Measurements from ENCODE around the gene CKAP2L. TPM values are rescaled to one million over a fixed set of nuclear protein-coding genes. Genes with fewer than 3 reads are reported as not detected.

CKAP2L gene
- total and polyA plus RNA-seq, 7 donors = under 0.01 to 3.0 (median 0.54) TPM; not detected in 2

DNA sequence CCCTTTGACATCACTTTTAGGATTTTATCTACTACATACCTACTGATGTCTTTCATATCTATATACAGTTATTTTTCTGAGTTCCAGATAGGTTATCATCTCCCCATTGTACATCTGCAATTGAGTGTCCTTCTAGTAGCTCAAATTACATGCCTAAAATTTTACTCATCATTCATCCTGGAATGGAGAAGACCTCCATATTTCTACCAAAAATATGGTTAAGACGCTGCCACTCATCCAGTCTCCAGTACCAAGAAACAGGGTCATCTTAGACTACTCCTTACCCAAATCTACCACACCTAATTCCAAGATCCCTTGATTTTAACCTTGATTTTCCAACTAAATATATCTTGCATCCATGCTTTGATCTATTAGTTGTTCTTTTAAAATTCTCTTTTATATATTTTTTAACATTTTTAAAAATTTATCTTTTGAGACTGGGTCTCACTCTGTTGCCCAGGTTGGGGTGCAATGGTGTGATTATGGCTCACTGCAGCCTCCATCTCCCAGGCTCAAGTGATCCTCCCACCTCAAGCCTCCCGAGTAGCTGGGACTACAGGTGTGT, 8.6 kb upstream of the CKAP2L start:
- H3K27me3 ChIP-seq = no peaks in the 10 kb centered on the region
- intact Hi-C loops (cut with DNase I) = no loop called here
- H3K36me3 ChIP-seq = no peaks in the 10 kb centered on the region
- no peaks in the 10 kb centered on the region for H3K4me1 ChIP-seq
- no peaks in the 10 kb centered on the region for H3K9me3 ChIP-seq
- WGBS, 2 donors = 68 to 70% methylated on average over 2 of the region's 2 CpGs
- no peak overlapping the region for H3K27ac ChIP-seq
- no peak for TF ChIP-seq EP300 (IDR thresholded peaks at IDR 0.05)
- H3K4me3 ChIP-seq = no peak overlapping the region
- DNase-seq = no peak

DNA sequence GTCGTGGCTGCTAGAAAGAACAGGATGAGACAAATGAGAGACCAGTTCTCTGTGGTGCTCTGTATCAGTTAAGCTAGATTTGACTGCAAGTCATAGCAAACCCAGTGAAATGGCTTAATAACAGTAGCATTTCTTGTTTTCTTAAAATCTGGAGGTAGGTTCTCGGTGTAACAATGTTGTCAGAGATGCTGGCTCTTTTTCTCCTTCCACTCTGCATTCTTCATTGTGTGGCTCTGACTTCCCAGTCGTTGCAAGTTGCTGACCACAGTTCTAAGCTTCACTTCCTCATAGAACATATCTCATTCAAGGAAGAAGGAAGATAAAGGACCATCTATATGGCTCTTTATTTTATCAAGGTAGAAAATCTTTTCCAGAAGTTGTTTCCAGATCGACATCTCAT, 7.9 kb upstream of the CKAP2L start:
- TF ChIP-seq EP300 (IDR thresholded peaks at IDR 0.05) = no peak
- TF ChIP-seq POLR2A (IDR thresholded peaks at IDR 0.05) = no peak
- no peak for TF ChIP-seq POLR2AphosphoS5 (IDR thresholded peaks at IDR 0.05)
- TF ChIP-seq CTCF (IDR thresholded peaks at IDR 0.05) = no peak
- Histone ChIP-seq H3K27ac (no peak overlapping the region), H3K4me3 (no peak overlapping the region), H3K4me1 (no peaks in the 10 kb centered on the region), H3K27me3 (no peaks in the 10 kb centered on the region), H3K36me3 (no peaks in the 10 kb centered on the region), H3K9me3 (no peaks in the 10 kb centered on the region)
- intact Hi-C loops (cut with DNase I) = no loop called here
- no peak for DNase-seq
- 64 to 72% methylated on average over 4 of the region's 4 CpGs for WGBS, 2 donors

DNA sequence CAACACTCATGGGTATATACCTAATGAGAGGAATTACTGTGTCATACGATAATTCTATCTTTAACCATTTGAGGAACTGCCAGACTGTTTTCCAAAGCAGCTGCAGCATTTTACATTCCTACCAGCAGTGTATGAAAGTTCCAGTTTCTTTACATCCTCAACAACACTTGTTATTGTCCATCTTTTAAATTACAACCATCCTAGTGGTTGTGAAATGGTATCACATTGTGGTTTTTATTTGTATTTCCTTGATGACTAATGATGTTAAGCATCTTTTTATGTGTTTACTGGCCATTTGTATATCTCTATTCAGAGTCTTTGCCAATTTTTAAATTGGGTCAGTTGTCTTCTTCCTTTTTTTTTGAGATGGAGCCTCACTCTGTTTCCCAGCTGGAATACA, 4.0 kb upstream of the CKAP2L start:
- Histone ChIP-seq H3K9me3 (no peaks in the 10 kb centered on the region), H3K4me1 (peaks cover 0 to 16% (median 13%) of the 10 kb centered on the region in 4 donors), H3K27me3 (no peaks in the 10 kb centered on the region), H3K36me3 (no peaks in the 10 kb centered on the region), H3K4me3 (no peak overlapping the region), H3K27ac (no peak overlapping the region)
- intact Hi-C loops (cut with DNase I) = no loop called here
- TF ChIP-seq POLR2AphosphoS5 (IDR thresholded peaks at IDR 0.05) (no peak), EP300 (IDR thresholded peaks at IDR 0.05) (no peak), CTCF (IDR thresholded peaks at IDR 0.05) (no peak), POLR2A (IDR thresholded peaks at IDR 0.05) (no peak)
- 55 to 75% methylated on average over 1 of the region's 1 CpG for WGBS, 2 donors
- DNase-seq = no peak

DNA sequence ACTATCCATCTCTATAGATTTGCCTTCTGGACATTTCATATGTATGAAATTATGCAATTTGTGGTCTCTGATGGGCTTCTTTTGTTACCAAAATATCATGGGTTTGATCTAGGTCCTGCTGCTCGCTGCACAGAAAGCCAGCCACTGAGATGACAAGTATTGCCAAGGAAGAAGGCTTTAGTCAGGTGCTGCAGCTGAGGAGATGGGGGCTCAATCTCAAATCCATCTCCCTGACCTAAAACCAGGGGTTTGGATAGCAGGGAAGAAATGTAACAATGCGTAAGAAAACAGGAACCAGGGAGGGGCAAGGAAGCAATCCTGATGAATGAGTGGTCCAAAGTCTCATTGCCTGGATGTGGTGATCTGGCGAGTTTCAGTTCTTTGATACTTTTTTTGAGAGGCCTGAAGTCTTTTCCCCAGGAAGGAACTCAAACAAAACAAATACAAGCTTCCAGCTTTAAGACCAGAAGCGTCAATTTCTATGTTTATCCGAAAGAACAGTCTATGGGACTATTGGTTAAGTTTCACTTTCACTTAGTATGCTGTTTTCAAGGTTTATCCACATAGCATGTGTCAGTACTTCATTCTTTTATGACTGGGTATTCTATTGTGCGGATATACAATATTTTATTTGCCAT, 3.4 kb upstream of the CKAP2L start:
- intact Hi-C loops (cut with DNase I) = no loop called here

More for the DNA sequence above, 3.4 kb upstream of the CKAP2L start:
- TF ChIP-seq POLR2A (IDR thresholded peaks at IDR 0.05) (no peak), CTCF (IDR thresholded peaks at IDR 0.05) (no peak), EP300 (IDR thresholded peaks at IDR 0.05) (no peak), POLR2AphosphoS5 (IDR thresholded peaks at IDR 0.05) (no peak)
- peaks cover 0 to 16% (median 13%) of the 10 kb centered on the region in 4 donors for H3K4me1 ChIP-seq
- H3K27ac ChIP-seq = peak overlapping the region in 1 of 4 donors; percentile 10
- no peaks in the 10 kb centered on the region for H3K27me3 ChIP-seq
- peak overlapping the region in 2 of 4 donors; percentile 5 to 10 for H3K4me3 ChIP-seq
- no peak for DNase-seq
- H3K9me3 ChIP-seq = no peaks in the 10 kb centered on the region
- H3K36me3 ChIP-seq = no peaks in the 10 kb centered on the region
- 60 to 68% methylated on average over 6 of the region's 6 CpGs for WGBS, 2 donors

All from sigmoid colon (tissue), 7 donors.